ENCODE results near the gene BMPER.

The BMPER gene

DNA sequence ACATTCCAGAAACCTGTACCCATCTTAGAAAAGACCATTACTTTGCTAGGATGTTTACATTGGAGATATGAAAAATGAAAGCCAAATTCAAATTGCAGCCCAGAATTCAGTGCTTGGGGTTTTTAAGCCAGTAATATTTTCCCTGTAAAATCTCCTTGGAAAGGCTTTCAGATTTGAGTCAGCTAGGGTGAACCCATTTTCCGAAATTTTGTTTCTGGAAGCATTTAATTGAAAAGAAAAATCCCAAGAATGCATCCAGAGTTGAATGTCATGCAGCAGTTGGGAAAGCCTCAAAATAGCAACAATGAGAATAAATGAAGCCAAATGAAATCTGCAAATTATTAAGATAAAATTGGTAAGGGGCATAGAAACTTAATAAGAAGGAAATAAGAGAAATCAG, 106.4 kb downstream of the BMPER start:
- no peak overlapping the region for H3K27ac ChIP-seq
- H3K9ac ChIP-seq: no peak overlapping the region

DNA sequence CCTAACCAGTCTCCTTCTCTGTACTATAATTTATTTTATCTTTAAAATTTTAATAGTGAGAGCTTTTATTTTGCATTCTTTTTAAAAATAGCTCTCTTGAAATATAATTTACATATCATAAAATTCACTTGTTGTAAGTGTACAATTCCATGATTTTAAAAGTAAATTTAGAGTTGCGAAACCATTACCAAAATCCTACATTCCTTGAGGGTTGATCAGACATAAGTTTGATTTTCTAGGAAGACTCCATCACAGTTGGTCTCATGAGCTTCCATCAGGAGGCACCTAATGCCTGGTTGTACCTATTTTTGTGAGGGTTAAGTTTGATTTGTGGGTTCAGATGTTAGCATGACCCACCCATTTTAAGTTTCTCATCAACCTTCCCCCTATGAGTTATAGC, 108.1 kb downstream of the BMPER start:
- H3K9ac ChIP-seq: no peak overlapping the region
- H3K4me3 ChIP-seq: no peak overlapping the region
- no peaks in the 10 kb centered on the region for H3K4me1 ChIP-seq
- H4K20me1 ChIP-seq: no peaks in the 10 kb centered on the region
- no peak for TF ChIP-seq Cebpa-rat (IDR thresholded peaks at IDR 0.05)
- H3K9me3 ChIP-seq: no peaks in the 10 kb centered on the region
- H3K27me3 ChIP-seq: no peaks in the 10 kb centered on the region
- no peak overlapping the region for H3K27ac ChIP-seq
- H3K4me2 ChIP-seq: no peak overlapping the region
- H3K36me3 ChIP-seq: no peaks in the 10 kb centered on the region

More for the DNA sequence above, 106.4 kb downstream of the BMPER start:
- Histone ChIP-seq H3K9me3 (no peaks in the 10 kb centered on the region), H3K36me3 (no peaks in the 10 kb centered on the region), H3K4me2 (no peak overlapping the region), H3K4me3 (no peak overlapping the region), H4K20me1 (no peaks in the 10 kb centered on the region), H3K4me1 (no peaks in the 10 kb centered on the region), H3K27me3 (no peaks in the 10 kb centered on the region)
- no peak for TF ChIP-seq Cebpa-rat (IDR thresholded peaks at IDR 0.05)

DNA sequence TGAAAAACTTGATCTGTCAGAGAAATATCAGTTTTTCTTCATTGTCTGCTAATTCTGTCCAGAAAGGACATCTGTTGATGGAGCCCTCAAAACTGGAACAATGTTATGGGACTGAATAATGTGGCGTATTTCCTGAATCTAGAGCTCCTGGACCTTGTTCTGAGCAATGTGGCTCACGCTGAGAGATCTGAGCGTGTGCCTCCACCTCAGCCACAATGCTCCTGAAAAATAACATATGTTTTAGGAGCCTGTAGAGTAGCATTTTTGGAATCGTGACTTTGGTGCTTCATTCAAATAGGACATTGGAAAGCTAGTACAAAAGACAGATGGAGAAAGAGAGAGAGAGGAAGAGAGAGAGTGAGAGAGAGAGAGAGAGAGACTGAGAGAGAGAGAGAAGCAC, 110.3 kb downstream of the BMPER start:
- Histone ChIP-seq H3K27ac (no peak overlapping the region), H3K4me3 (no peak overlapping the region), H3K36me3 (no peaks in the 10 kb centered on the region), H3K9me3 (no peaks in the 10 kb centered on the region), H4K20me1 (no peaks in the 10 kb centered on the region), H3K9ac (no peak overlapping the region), H3K27me3 (no peaks in the 10 kb centered on the region), H3K4me1 (no peaks in the 10 kb centered on the region), H3K4me2 (no peak overlapping the region)
- no peak for TF ChIP-seq Cebpa-rat (IDR thresholded peaks at IDR 0.05)

DNA sequence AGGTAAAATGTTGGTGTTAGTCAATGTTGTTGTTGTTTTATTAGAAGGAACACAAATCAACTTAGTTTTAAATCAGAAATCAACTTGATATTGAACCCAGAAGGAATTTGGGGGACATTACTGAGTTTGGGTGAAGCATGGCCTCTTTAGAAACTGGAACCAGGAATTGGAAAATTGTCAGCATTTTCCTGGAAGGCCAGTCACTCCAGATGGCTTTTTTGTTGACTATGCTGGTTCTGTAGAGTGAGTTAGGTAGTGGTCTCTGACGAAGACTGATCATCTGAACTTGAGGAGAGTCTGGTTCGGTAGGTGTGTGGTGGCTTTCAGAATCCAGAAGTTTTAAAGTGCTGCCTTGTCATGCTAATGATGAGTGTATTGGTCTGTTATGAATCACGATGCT, 111.5 kb downstream of the BMPER start:
- Histone ChIP-seq H3K9me3 (no peaks in the 10 kb centered on the region), H3K9ac (no peak overlapping the region), H3K27me3 (no peaks in the 10 kb centered on the region), H3K4me1 (no peaks in the 10 kb centered on the region), H3K36me3 (no peaks in the 10 kb centered on the region), H3K27ac (no peak overlapping the region), H4K20me1 (no peaks in the 10 kb centered on the region), H3K4me3 (no peak overlapping the region), H3K4me2 (no peak overlapping the region)
- TF ChIP-seq Cebpa-rat (IDR thresholded peaks at IDR 0.05): no peak

DNA sequence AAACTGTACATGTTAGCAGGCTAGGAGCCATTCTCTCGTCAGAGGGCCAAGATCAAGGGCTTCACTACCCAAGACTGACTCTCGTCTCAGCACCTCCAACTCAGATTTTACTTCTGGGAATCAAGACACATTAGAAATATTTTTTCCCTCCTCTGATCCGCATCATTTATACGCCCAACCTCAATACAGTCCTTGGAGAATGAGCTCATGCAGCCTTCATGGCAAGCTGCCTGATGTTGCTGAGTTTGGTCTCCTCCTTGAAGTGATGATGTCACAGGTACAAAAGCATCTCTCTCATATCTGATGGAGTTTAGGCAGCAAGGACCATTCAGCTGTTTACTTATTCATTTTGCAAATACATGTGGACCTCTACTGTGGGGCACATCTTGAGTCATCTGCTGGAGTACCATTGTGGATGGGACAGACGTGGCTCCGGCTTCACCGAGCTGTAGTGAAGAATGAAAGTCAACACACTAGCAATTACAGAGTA, 114.0 kb downstream of the BMPER start:
- Histone ChIP-seq H3K4me1 (no peaks in the 10 kb centered on the region), H3K9ac (no peak overlapping the region), H3K27me3 (no peaks in the 10 kb centered on the region), H3K36me3 (no peaks in the 10 kb centered on the region), H3K4me2 (no peak overlapping the region), H3K4me3 (no peak overlapping the region), H3K27ac (no peak overlapping the region), H3K9me3 (no peaks in the 10 kb centered on the region), H4K20me1 (no peaks in the 10 kb centered on the region)
- TF ChIP-seq Cebpa-rat (IDR thresholded peaks at IDR 0.05): no peak

DNA sequence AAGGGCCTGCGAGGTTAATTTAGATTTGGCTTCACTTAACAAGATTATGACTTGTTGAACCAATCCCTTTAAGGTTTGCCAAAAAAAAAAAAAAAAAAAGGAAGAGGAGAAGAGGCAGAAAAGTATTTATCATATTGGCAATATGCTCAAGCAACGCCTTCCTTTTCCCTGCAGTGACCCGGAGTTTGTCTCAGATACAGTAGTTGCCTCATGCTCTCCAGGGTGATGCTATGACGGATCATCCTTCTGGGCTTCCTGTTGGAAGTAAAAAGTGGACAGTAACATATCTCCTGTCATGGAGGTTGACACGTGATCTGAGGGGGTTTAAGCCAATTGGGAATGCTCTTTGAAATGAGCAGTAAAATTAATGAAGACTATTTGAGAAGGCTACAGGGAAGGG, 117.3 kb downstream of the BMPER start:
- H3K4me1 ChIP-seq: no peaks in the 10 kb centered on the region

DNA sequence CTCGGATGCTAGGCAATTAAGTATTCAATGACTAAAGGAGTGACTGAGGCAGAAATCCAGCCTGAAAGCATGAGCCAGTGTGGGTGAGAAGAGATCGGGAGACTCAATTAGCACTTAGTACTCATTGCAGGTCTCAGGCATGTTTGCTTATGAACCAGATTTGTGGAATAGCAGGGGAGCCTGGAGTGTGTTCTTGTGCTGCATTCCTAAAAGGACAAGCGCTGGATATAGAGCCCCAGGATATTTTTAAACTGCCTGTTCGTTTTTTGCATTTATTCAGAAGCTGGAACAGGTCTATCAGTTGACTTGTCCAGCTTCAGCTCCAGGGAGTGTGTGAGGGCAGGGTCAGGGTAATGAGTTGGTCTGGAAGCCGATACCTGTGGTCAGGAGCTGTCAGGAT, 120.3 kb downstream of the BMPER start:
- no peak overlapping the region for H3K4me2 ChIP-seq
- H3K27me3 ChIP-seq: no peaks in the 10 kb centered on the region
- H3K9ac ChIP-seq: no peak overlapping the region
- H3K36me3 ChIP-seq: no peaks in the 10 kb centered on the region
- H3K9me3 ChIP-seq: no peaks in the 10 kb centered on the region
- no peak overlapping the region for H3K4me3 ChIP-seq
- TF ChIP-seq Cebpa-rat (IDR thresholded peaks at IDR 0.05): no peak
- no peak overlapping the region for H3K27ac ChIP-seq
- no peaks in the 10 kb centered on the region for H3K4me1 ChIP-seq
- no peaks in the 10 kb centered on the region for H4K20me1 ChIP-seq

More for the DNA sequence above, 117.3 kb downstream of the BMPER start:
- H3K4me2 ChIP-seq: no peak overlapping the region
- H3K27ac ChIP-seq: no peak overlapping the region
- no peak overlapping the region for H3K9ac ChIP-seq
- TF ChIP-seq Cebpa-rat (IDR thresholded peaks at IDR 0.05): no peak
- no peaks in the 10 kb centered on the region for H4K20me1 ChIP-seq
- H3K9me3 ChIP-seq: no peaks in the 10 kb centered on the region
- no peak overlapping the region for H3K4me3 ChIP-seq
- no peaks in the 10 kb centered on the region for H3K27me3 ChIP-seq
- H3K36me3 ChIP-seq: no peaks in the 10 kb centered on the region

DNA sequence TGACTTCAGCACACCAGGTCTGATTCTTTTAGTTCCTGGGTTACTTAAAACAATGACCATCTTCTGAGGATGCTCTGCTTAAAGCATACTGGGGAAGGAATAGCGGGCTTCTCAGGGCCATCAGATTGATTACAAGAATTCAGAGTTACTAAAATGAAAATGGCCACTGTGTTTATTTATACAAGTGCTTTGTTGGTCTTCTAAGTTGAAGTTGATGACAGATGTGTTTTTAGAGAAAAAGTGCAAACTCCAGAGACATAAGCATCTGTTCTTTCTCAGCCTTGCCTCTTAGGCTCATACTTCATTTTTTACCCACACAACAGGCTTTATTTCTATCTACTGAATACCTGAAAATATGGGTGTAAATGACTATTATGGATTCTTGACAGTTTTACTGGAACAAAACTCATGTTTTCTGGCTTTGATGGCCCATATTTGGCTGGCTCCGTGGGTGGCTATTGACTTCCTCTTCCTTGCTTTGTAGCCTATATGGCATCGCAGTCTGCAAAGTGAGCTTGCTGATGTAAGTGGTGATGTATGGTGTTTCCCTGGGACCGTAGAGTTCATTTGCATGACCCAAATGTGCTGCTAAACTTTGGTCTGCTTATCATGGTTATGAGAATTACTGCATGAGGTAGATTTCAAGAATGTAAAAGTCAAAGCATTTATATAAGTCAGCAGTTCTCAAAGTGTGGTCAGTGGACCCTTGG, 121.3 kb downstream of the BMPER start:
- H3K4me1 ChIP-seq: no peaks in the 10 kb centered on the region
- no peaks in the 10 kb centered on the region for H3K36me3 ChIP-seq
- no peak overlapping the region for H3K27ac ChIP-seq
- H3K27me3 ChIP-seq: no peaks in the 10 kb centered on the region
- H3K9me3 ChIP-seq: no peaks in the 10 kb centered on the region
- no peak overlapping the region for H3K9ac ChIP-seq
- no peaks in the 10 kb centered on the region for H4K20me1 ChIP-seq
- H3K4me3 ChIP-seq: no peak overlapping the region
- TF ChIP-seq Cebpa-rat (IDR thresholded peaks at IDR 0.05): no peak
- H3K4me2 ChIP-seq: no peak overlapping the region

DNA sequence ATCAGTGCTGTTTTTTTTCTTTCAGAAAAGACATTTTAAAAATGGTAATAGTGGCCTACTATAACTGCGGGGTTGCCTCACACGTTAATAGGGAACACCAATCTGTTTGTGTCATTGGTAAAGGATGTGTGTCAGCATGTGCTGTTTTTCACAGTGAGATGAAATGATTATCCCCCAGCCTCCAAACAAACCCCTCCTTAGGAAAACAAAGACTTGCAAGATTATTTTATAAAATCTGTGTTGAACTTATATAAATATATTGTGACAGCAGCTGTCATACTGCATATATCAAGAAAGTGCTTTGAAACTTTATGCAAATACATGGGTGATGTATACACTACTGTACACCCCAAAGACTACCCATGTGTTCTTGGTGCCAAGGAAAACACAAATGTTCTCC, 125.8 kb downstream of the BMPER start:
- Histone ChIP-seq H3K9ac (no peak overlapping the region), H3K27me3 (no peaks in the 10 kb centered on the region), H3K27ac (no peak overlapping the region), H3K9me3 (no peaks in the 10 kb centered on the region), H3K4me1 (peaks cover 8% of the 10 kb centered on the region; the same call in 1 of the 2 replicates), H3K4me2 (no peak overlapping the region), H3K4me3 (no peak overlapping the region), H4K20me1 (no peaks in the 10 kb centered on the region), H3K36me3 (no peaks in the 10 kb centered on the region)
- no peak for TF ChIP-seq Cebpa-rat (IDR thresholded peaks at IDR 0.05)

DNA sequence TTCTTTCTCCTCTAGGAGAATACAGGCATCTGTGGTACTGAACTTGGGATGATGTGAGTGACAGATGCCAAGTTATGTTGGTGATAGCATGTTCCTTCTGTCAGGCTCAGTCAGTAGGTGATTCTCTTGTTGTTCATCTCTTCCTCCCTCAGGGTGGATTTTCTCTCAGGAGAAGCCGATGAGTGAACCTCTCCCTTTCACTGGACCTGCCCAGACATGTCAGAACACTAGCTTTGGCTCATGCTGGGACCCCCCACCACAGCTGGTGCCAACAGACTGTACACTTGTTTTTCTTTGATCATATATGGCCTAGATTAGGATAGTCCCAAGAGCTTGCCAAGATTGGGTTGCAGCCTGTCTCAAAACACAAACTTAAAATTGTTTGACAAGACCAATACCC, 129.4 kb downstream of the BMPER start:
- Histone ChIP-seq H3K27ac (no peak overlapping the region), H3K27me3 (no peaks in the 10 kb centered on the region), H3K4me2 (no peak overlapping the region; the same call in 1 of the 2 replicates), H3K36me3 (no peaks in the 10 kb centered on the region), H3K9ac (no peak overlapping the region), H3K4me1 (peaks cover 8% of the 10 kb centered on the region; the same call in 1 of the 2 replicates), H3K9me3 (no peaks in the 10 kb centered on the region), H4K20me1 (no peaks in the 10 kb centered on the region), H3K4me3 (no peak overlapping the region)
- TF ChIP-seq Cebpa-rat (IDR thresholded peaks at IDR 0.05): no peak
